GM06990 (cell line): Measurements from ENCODE around the gene TM9SF3.

Experiments used
- DNase-seq: peaks from one replicate; pipeline ENCODE4 v3.0.0-alpha.2; 2011; ENCODE audit not compliant: insufficient read length; ENCODE audit errors: extremely low read depth
- H3K27me3 ChIP-seq: replicated peaks from 2 replicates; pipeline ENCODE4 v1.6.0; 2011; ENCODE audit warnings: low read length; ENCODE audit not compliant: control insufficient read depth, insufficient read depth
- H3K36me3 ChIP-seq: 2 replicates; pipeline ENCODE4 v1.5.1; 2011; ENCODE audit warnings: low read length; ENCODE audit not compliant: control insufficient read depth, insufficient read depth
- H3K4me3 ChIP-seq: replicated peaks from 2 replicates; pipeline ENCODE4 v1.5.1; 2011; ENCODE audit warnings: low read depth, mild to moderate bottlenecking, control low read depth, low read length
- CTCF ChIP-seq: IDR thresholded peaks from 2 replicates; pipeline ENCODE4 v1.5.1; 2011; ENCODE audit warnings: low read length, control low read depth, mild to moderate bottlenecking, inconsistent platforms; ENCODE audit not compliant: insufficient read depth, poor library complexity, severe bottlenecking

Gene TM9SF3

DNA sequence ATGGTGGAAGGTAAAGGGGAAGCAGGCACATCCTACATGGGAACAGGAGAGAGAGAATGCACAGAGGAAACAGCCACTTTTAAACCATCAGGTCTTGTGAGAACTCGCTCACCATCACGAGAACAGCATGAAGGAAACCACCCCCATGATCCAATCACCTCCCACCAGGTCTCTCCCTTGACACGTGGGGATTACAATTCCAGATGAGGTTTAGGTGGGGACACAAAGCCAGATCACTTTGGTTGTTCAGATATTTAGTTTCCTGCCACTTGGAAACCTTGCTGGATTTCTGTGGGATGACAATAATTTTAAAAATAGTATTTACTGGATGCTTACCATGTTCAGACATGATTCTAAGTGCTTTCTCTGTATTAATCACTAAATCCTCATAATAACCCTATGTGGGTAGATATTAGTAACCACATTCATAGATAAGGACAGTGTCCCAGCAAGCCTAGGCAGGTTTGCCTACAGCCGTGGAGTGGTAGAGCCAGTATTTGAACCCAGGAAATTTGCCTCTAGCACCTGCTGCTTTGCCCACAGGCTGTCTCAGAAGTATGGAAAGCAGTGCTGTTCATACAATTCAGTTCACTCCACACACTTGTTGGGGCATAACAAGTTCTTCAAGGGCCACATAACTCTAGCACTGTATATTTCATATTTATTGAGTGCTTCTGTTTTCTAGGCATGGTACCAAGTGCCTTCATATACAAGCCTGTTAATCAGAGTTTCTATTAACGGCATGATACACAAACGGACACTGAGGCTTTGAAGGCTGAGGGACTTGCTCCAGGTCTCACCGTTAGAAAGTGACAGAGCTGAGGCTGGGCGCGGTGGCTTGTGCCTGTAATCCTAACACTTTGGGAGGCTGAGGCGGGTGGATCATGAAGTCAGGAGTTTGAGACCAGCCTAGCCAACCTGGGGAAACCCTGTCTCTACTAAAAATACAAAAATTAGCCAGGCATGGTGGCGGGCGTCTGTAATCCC is 81.4 kb downstream of the TM9SF3 start:
- H3K36me3 ChIP-seq = no peaks in the 10 kb centered on the region
- H3K4me3 ChIP-seq = no peak overlapping the region
- H3K27me3 ChIP-seq = no peaks in the 10 kb centered on the region
- TF ChIP-seq CTCF = no peak
- DNase-seq = no peak

DNA sequence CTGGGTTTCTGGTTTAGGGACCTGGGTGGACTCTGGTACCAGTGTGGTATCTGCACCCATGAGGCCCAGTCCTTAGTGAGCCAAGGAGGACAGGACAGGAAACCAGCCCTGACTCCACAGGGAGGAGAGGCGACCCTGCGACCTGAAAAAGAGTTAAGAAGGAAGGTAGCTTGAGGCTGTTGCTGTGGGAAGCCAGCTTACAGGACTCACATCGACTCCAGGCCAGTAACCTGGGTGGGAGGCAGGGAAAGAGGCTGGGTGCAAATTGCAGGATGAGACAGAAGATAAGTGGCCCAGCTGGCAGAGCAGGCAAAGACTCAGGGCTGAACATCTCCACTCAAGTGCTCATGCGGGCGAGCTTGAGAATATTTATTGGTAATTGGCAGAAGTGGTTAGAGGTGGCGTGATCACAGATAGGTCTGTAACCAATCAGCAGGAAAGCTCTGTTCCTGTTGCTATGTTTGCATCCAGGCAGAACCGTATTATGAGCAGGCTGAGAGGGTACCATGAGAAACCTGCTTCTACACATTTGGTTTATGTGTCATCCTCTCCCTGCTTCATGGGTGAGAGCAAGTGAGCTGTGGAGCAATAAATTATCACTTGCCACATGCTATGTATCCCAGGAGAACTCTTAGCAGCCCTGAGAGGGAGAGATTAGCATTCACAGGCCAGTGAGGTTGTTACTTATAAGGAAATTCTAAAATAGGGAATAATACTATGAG is 84.1 kb downstream of the TM9SF3 start:
- no peak overlapping the region for H3K4me3 ChIP-seq
- no peaks in the 10 kb centered on the region for H3K27me3 ChIP-seq
- H3K36me3 ChIP-seq = no peaks in the 10 kb centered on the region
- no peak for TF ChIP-seq CTCF
- no peak for DNase-seq

DNA sequence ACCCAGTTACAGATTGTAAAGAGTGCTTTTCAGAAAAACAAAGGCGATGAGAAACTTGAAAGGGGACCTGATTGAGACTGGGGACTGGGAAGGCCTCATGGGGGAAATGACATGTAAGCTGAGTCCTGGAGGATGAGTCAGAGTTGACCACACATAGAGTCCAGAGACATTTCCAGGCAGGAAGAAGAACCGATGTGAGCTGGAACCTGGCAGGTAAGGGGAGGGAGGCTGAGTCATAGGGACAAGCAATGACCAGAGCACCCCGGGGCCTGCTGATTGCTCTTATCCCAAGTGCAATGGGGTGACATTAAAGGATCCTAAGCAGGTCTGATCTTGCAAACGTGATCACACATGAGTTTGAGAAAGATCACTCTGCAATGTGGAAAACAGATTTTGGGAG is 84.8 kb downstream of the TM9SF3 start:
- Histone ChIP-seq H3K36me3 (no peaks in the 10 kb centered on the region), H3K27me3 (no peaks in the 10 kb centered on the region), H3K4me3 (no peak overlapping the region)
- DNase-seq = no peak
- no peak for TF ChIP-seq CTCF

- DNase-seq = no peak
- TF ChIP-seq CTCF = no peak
- Histone ChIP-seq H3K4me3 (no peak overlapping the region), H3K36me3 (no peaks in the 10 kb centered on the region), H3K27me3 (no peaks in the 10 kb centered on the region)
Observed at GRCh38 chr10:96500519-96500918, 86.3 kb downstream of the TM9SF3 start.

- Histone ChIP-seq H3K36me3 (no peaks in the 10 kb centered on the region), H3K4me3 (no peak overlapping the region), H3K27me3 (no peaks in the 10 kb centered on the region)
- TF ChIP-seq CTCF = no peak
- DNase-seq = no peak
Observed at GRCh38 chr10:96500050-96500449, 86.8 kb downstream of the TM9SF3 start.
